GM21825 (cell line): ENCODE measurements around the gene CRYBG2.
A peak's percentile ranks its signal among the peaks of the same experiment; 100 is the strongest.

Experiments
- ATAC-seq: cut with Tn5 transposase; IDR thresholded peaks from one replicate; pipeline ENCODE4 v1.9.1; 2021; ENCODE audit warnings: mild to moderate bottlenecking, moderate library complexity; ENCODE audit not compliant: unreplicated experiment

Gene CRYBG2

GRCh38 chr1:26283871-26284596 is 69.9 kb downstream of the CRYBG2 start:
- ATAC-seq: no peak

- no peak for ATAC-seq
Observed at GRCh38 chr1:26283279-26283853, 70.6 kb downstream of the CRYBG2 start.

- ATAC-seq: no peak
Observed at GRCh38 chr1:26282401-26282918, 71.5 kb downstream of the CRYBG2 start.

GRCh38 chr1:26281971-26282370 is 72.0 kb downstream of the CRYBG2 start:
- no peak for ATAC-seq

GRCh38 chr1:26281091-26281958 is 72.6 kb downstream of the CRYBG2 start:
- no peak for ATAC-seq

- ATAC-seq: no peak
Observed at GRCh38 chr1:26280333-26281042, 73.4 kb downstream of the CRYBG2 start.

- peak; percentile 50 for ATAC-seq
Observed at GRCh38 chr1:26279456-26280332, 74.2 kb downstream of the CRYBG2 start, which contains the start of gene SH3BGRL3. SH3BGRL3 (plus strand) TSS chr1:26280086; CDS start chr1:26280156, 70 bp downstream.

- ATAC-seq: no peak
Observed at GRCh38 chr1:26278724-26279455, 75.0 kb downstream of the CRYBG2 start.

GRCh38 chr1:26278303-26278702 is 75.6 kb downstream of the CRYBG2 start:
- no peak for ATAC-seq

GRCh38 chr1:26277719-26278118 is 76.2 kb downstream of the CRYBG2 start:
- no peak for ATAC-seq

GRCh38 chr1:26277261-26277661 is 76.7 kb downstream of the CRYBG2 start:
- no peak for ATAC-seq

GRCh38 chr1:26276432-26276838 is 77.5 kb downstream of the CRYBG2 start:
- ATAC-seq: no peak

GRCh38 chr1:26275580-26276431 is 78.1 kb downstream of the CRYBG2 start:
- peak; percentile 28 for ATAC-seq

- ATAC-seq: no peak
Observed at GRCh38 chr1:26274801-26275425, 79.0 kb downstream of the CRYBG2 start.
